Suppressor macrophage treated with lipopolysaccharide for 4 hours (primary cell): Measurements from ENCODE around the gene RHOT2.
A peak's percentile ranks its signal among the peaks of the same experiment; 100 is the strongest.

ENCODE experiments used
- DNase-seq: peaks from one replicate; pipeline ENCODE4 v3.0.0-alpha.2; 2020

The RHOT2 gene

DNA sequence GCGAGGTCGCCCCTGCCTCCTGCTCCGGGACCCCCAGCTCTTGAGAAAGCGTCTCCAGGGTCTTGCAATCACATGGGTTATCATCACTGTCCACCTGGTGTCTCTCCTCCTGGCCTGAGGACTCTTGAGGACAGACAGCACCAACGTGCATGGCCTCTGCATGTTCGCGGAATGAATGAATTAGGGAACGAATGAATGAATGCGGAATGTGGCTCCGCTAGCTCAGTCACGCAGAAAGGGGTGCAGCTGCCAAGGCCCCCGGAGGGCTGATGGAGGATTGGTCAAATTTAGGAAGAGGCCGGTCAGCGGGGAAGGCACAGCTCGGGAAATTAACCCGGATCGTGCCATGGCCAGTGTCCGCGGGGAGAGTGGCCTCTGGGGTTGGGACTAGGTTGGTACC lies 34.4 kb downstream of the RHOT2 start:
- DNase-seq = no peak

DNA sequence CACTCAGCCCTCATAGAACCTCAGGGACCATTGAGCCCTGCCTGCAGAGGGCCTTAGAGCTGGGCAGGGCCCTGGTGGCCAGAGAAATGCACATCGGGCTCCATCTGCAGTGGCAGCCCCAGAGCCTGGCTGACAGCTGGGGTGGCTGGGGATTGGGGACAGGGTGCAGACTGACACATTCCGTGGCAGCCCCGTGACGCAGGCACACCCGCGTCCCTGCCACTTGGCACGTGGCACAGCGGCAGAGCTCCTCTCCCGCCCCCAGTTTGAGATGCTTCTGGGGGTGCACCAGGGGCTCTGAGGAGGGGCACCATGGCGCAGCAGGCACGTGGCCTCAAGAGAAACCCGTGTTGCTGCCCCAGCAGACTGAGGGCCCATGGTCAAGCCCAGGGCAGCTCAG lies 35.5 kb downstream of the RHOT2 start:
- no peak for DNase-seq

DNA sequence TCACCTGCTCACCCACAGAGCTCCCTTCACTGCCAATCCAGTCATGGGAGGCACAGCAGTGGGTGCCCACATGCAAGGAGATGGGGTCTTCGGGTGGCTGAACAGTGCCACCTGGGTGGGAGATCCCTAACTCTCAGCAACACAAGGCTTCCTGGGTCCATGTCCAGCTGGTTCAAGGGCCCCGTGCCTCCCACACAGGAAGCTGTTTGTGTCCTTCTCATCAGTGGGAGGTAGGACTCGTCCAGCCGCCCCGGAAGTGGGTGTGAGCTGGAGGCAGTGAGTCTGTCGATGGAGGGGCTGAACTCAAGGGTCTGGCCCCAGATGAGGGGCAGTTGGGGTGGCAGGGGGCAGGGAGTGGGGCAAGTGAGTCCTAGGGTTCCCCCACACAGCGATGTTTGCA lies 36.1 kb downstream of the RHOT2 start:
- no peak for DNase-seq

DNA sequence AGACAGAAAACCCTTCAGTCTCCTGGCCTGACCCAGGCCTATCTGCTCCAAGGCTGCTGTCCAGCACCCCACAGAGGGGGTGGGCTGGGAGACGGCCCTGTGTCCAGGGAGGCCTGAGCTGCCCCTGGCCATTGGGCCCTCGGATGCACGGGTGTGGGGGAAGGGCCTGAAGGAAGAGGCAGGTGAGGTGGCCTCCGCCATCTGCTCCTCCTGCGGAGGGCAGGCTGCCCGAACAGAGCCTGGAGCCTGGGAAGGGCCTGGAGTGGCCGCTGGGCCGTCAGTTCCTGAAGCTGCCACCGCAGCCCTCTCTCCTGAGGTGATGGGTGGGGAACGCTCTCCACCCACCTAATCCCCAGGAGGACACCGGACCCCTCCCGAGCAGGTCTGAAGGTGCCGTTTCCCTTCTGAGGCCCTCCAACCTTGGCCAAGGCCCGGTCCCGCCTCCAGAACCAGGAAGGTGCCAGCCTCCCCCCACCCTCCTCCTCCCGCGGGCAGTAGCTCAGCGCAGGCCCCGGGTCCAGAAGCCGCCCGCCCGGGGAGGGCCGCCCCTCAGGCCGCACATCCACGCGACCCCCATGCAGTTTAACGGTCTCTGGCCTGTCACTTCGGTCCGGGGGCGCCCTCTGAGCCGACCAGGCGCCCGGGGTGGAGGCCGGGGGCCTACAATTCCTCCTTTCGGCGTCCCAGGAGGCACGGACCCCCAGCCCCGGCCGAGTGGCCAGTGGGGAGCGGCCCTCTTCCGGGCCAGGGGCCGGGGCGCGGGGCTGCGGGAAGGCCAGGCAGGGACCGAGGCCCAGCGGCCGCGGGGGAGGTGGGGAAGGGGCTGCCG lies 36.8 kb downstream of the RHOT2 start:
- no peak for DNase-seq

DNA sequence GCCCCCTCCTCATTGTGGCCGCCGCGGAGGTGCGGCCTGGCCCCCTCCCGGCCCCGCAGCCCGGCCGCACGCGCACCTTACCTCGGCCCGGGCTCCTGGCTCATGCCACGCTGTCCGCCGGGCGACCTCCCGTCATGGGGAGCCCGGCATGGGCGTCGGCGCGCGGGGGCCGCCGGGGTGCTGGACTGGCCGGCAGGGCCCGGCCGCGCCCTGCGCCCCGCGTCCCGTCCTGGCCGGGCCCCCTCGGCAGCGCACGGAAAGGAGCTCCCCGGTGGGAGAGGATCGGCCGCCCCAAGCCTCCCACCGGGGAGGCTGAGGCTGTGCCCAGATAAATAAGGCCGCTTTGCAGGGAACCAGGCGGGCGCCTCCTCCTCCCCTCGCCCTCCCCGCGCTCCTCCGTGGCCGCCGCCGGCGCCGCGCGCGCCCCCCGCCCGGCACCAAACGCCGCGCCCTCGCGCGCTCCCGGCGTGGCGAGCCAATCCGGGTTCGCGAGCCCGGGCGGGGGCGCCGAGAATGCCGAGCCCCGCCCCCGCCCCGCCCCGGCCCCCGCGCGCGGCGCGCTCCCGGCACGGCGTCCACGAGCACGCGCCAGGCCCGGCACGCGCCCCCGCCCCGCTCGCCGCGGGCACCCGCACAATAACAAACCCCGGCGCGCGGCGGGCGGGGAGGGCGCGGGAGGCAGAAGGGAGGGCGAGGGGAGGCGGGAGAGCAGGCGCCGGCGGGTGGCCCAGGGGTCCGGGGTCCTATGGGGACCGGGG lies 37.7 kb downstream of the RHOT2 start, which contains the start of gene FBXL16:
Gene FBXL16, minus strand, starts transcription at position 371 of the 758 bp plus-strand sequence. CDS start 8,396 bp downstream, outside the sequence.
- no peak for DNase-seq

DNA sequence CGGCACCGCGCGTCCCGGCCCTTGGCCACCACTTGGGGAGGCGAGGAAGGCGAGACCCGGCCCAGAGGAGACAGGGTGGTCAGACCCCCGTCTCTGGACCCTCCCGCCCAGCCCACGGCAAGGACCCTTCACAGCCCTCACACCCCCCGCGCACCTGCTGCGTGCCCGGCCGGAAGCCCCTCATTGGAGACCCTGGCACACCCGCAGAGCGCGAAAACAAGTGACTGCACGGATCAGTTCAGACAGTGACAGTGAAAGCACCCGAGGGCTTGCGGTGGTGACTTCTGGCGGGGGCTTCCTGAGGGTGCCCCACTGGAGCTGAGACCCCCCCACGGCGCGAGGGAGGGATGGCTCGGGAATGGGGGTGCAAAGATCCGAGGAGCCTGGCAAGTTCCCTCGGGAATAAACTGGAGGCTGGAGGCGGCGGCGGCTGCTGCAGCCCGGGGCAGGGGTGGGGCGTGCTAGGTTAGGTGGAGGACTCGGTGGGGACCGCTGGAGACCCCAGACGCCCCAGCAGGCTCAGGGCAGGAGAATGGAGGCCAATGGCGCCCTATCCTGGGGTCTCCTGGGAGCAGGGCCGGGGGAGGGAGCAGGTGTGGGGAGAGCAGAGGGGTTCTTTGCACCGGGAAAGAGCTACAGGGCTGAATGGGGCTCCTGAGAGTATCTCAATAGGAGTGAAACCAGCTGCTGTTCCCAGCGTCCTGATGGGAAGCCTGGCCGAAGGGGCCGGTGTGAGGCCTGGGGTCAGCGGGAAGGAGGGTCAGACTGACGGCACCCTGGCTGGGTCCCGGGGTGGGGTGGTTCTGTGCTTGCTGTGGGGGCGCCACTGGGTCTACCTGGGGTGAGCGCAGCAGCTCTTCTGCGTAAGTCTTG lies 38.5 kb downstream of the RHOT2 start:
- no peak for DNase-seq

DNA sequence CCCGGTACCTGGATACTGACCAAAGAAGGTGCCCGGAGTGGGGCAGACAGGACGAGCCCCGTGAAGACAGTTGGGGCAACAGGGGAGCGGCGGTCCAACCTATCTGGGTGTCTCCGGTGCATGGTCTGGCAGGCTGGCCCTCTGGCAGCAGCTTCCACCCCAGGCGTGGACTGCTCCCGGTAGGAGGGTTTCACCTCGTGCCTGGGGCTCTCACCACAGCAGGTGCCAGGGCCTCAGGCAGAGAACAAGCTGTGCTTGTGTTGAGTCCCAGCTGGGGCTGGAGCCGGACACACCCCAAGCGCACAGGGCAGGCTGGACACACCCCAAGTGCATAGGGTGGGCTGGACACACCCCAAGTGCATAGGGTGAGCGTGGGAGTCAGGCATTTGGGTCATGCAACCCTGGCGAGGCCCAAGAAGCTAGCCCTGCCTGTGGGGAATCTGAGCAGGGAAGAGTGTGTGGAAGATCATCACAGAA lies 39.2 kb downstream of the RHOT2 start:
- no peak for DNase-seq

DNA sequence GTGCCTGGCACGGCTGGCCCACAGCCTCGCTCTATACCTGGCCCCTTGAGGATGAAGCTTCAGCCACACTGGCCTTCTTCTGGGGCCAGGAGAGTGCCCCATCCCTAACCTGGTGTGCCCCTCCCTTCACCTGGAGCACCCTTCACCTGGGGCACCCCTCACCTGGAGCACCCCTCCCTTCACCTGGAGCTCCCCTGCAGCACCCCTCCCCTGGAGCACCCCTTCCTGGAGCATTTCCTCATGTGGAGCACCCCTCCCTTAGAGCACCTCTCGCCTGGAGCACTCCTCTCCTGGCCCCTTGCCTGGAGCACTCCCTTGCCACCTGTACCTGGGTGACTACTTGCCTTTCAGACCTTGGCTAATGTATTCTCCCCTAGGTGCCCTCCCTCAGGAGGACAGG lies 40.1 kb downstream of the RHOT2 start:
- DNase-seq = no peak

DNA sequence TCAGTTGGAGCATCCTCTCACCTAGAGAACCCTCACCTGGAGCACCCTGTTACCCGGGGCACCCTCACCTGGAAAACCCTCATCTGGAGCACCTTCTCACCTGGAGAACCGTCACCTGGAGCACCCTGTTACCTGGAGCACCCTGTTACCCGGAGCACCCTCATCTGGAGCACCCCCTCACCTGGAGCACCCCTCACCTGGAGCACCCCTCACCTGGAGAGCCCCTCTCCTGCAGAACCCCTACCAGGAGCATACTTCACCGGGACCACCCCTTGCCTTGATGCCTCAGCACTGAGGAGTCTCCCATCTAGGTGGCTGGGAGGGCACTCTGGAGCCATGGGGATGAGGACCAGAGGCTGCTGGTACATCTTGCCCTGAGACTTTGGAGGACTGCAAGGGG lies 41.0 kb downstream of the RHOT2 start:
- no peak for DNase-seq

DNA sequence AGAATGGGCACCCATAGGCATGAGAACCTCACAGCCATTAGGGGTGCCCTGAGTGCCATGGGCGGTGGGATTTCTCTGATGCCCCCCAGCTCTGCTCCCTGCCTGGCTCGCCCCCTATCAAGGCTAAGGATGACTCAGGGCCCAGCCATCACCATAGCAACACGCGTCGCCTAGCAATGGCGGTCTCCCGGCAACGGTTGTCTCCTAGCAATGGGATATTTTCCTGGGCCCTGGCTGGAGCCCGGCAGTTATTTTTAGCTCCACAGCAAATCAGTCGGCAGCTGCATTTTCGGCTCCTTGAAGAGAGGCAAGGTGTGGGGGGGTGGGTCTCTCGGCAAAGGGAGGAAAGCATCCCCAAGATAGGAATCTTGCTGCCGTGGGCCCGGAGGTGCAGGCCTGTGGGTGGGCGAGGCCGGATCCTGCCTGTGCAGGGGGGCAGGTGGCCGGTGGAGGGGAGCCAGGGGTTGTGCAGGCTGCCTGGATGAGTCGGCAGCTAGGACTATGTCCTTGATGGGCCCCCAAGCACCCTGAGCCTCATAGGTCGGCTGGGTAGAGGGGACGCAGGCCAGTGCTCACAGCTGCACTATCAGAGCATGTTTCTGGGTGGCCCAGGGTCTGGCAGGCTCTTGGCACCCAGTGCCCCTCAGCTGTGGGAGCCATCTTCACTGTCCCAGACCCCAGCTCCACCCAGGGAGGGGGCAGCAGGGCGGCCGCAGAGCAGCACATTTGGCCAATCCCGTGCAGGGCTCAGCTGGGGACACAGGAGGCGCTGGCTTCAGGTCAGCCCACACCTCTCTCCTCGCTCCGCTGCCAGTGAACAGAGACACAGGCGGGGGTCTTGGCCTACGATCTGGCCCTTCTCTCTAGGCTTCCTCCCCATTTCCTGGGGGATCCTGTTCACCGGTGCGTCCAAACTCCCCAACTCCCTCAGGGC lies 41.9 kb downstream of the RHOT2 start:
- no peak for DNase-seq

DNA sequence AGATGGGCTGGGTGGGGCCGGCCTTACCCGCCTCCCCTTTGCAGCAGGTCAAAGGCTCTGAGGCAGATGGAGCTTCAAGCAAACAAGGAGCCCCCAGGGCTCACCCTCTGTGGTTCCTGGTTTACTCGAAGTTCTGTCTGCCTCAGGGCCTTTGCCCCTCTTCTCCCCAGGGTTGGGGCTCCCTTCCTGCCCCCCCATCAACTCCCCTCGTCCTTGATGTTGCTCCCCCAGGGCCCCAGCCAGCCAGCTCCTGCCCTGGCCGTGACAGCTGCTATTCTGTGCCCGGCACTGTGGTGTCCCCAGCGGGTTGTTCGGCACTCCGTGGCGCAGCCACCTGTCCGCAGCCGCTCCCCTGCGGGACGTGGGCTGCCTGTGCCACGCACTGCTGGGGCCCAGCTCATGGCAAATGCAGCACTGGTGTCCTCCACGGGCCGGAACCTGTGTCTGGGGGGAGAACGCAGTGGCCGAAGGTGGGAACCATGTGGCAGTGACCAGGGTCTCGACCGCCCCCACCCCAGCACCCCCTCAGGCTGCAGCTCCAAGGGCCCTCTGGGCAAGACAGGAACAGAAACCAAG lies 42.7 kb downstream of the RHOT2 start:
- DNase-seq = no peak

DNA sequence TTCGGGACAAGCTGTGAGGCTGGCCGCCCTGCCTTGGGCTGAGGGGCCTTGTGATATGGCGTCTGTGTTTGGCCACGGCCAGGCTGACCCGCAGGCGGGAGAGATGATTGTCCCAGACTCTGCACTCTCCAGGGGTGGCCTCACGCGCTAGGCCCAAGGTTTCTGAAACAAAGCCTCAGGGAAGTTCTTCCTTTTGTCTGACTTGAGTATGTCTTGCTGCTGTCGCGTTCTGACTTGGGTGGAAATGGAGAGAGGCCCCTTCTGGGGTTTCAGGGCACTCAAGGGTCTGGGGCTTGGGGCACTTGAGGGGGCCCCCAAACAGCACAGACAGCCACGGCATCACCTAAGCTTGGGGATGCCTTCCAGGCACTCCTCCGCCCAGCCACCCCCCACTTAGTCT lies 43.2 kb downstream of the RHOT2 start:
- no peak for DNase-seq

DNA sequence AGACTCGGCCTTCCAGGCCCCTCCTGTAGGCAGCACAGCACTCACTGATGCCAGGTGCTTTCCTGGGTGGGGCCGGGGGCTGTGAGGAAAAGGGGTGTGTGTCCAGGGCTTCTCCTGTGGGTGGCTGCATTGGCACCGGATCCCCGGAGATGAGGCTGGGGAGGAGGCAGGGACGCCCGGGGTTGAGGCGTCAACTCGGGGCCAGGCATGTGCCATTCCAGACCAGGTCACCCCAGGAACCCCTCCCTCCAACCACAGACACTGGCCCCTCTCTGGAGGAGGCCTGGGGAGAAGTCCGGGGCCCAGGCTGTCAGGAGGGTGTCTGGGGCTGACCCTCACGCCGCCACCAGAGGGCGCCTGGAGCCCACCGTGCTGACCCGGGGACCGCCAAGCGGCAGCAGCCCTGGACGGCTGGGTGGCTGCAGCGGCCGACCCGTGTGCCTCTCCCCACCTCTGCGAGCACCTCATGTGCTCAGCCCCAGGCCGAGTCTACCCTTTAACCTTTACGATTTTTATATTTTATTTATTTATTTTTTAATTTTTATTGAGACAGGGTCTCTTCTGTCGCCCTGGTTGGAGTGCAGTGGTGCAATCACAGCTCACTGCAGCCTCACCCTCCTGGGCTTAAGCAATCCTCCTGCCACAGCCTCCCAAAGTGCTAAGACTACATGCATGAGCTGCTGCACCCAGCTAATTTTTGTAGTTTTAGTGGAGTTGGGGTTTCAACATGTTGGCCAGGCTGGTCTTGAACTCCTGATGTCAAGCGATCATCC lies 43.8 kb downstream of the RHOT2 start:
- DNase-seq = peak; percentile 86

DNA sequence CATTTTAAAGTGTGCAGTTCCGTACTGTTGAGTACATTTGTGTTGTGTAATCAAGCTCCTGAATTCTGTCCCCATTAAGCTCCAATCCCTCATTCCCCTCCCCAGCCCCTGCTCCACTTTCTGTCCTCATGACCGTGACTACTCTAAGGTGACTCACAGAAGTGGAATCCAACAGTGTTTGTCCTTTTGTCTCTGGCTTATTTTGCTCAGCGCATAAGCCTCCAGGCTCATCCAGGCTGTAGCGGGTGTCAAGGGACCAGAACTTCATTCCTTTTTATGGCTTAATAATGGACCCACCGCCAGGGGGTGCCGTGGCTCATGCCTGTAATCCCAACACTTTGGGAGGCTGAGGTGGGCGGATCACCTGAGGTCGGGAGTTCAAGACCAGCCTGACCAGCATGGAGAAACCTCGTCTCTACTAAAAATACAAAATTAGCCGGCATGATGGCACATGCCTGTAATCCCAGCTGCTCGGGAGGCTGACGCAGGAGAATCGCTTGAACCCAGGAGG lies 44.9 kb downstream of the RHOT2 start:
- DNase-seq = peak; percentile 58

DNA sequence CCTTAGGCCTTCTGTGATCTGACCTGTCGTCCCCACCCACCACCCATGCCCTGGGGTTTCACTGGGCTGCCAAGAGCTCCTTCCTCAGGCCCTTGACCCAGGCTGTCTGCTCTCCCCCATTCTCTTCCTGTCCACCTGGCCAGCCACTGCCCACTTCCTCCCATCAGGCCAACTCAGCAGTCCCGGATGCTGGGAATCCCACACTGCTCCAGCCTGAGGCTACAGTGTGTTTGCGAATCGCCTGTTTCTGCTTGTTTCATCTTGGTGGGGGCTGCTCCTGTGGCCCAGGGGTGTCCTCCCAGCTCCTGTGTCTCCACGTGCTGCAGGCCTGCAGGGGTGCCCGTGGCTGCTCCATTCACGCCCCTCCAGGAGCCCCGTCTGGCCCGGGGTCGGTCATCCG lies 46.1 kb downstream of the RHOT2 start:
- DNase-seq = no peak

DNA sequence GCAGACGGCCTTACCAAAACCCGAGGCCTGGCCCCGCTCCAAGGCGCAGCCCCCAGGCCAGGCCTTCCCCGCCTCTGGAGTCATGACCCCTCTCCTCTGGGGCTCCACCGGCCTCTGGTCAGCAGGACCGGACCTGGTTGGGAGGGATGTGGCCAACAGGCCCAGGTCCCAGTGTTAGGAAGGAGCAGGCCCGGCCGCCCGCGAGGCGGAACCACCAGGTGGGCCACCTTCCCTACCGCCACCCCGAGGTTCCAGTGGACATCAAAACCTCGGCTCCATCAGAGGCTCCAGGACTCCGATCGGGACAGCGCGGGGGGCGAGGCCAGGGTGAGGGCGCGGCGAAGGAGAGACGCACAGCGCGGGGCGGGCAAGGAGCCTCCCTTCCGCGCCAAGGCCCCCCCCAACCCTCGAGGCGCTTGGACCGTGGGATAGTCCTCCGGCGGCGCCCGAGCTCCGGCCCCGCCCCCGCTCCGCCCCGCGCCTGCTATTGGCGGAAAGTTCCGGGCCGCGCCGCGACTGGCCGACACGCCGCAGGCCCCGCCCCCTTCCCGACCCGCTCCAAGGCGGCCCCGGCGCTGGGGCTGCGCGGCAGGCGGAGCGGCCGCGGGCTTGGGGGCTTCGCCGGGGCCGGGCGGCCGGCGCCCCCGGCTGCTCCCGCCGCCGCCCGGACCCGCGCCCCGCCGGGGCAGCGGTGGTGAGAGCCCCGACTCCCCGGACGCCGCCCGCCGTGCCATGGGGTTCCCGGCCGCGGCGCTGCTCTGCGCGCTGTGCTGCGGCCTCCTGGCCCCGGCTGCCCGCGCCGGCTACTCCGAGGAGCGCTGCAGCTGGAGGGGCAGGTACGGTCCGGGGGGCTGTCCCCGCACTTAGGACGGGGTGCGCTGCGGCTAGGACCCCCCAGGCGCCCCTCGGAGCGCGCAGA lies 46.9 kb downstream of the RHOT2 start, which contains the start of gene METRN:
Gene METRN, plus strand, starts transcription at position 561 of the 919 bp plus-strand sequence. Its CDS starts 172 bp downstream, at position 733.
- DNase-seq = peak; percentile 92

DNA sequence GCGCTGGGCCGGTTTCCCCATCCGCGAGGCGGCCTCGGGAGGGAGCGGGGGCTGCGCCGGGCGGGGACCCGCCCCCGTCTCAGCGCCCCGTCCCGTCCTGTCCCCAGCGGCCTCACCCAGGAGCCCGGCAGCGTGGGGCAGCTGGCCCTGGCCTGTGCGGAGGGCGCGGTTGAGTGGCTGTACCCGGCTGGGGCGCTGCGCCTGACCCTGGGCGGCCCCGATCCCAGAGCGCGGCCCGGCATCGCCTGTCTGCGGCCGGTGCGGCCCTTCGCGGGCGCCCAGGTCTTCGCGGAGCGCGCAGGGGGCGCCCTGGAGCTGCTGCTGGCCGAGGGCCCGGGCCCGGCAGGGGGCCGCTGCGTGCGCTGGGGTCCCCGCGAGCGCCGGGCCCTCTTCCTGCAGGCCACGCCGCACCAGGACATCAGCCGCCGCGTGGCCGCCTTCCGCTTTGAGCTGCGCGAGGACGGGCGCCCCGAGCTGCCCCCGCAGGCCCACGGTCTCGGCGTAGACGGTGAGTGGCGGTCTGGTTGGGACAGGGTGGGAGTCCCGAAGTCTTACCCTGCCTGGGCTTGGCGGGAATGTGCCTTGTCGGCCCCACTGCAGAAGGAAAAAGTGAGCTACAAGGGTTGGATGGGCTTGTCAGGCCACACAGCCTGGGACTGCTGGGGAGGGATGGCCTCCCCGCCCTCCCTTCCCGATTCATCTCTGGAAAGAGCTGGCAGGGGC lies 47.7 kb downstream of the RHOT2 start:
- DNase-seq = peak; percentile 29

DNA sequence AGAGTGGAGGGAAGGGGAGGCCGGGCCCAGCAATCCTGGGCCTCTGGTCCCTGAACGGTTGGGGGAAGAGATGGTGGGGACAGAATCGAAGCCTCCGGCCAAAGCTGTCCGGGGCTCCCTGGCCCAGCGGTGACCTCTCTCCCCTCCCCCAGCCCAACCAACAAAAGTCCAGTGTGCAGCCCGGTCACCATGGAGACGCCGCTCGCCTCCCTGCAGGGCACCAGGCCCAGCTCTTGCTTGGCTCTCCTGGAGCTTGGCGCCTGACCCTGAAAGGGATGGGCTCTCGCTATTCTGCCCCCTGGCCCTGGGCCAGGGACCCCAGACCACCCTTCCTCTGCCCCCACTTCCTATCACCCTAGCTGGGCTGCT lies 48.3 kb downstream of the RHOT2 start:
- no peak for DNase-seq
